Peyer's patch (tissue), 4 donors: Measurements from ENCODE around the gene ZBTB7C.

Source experiments
- POLR2A ChIP-seq, 2 donors: fragments of 450-650 bp; IDR thresholded peaks; one replicate each; pipeline ENCODE4 v1.5.1; 2017; ENCODE audit warnings: antibody characterized with exemption in 2 of 2, mild to moderate bottlenecking in 2 of 2, moderate library complexity in 2 of 2
- TF ChIP-seq, protein P1 (sequence below), 6 experiments: fragments of 450-650 bp in 4 of 6; fragments of 200-600 bp in 2 of 6; sonication (generic) in 1 of 6; IDR thresholded peaks; one replicate each; pipeline ENCODE4 v1.5.1; 2017 to 2019; ENCODE audit warnings: antibody characterized with exemption in 6 of 6, mild to moderate bottlenecking in 3 of 6, moderate library complexity in 1 of 6

DNA sequence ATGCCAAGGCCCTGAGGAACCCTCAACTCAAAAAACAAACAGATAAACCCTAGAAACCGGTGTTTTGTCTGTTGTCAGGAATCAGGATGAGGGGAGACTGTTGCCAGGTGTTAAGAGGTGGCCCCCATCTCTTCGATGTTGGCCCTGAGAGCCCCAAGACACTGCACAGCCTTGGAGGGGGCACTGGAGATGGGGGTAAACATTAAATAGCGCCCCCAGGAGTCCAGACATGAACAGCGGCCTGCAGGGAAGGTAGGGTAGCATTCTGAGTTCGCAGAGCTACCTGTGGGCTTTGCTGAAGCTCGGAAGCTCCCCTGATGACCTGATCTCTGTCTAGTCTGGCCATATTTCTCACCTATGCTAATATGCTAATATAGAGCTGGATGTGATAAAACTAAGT lies 381.1 kb downstream of the ZBTB7C start:
- TF ChIP-seq, protein P1, sequence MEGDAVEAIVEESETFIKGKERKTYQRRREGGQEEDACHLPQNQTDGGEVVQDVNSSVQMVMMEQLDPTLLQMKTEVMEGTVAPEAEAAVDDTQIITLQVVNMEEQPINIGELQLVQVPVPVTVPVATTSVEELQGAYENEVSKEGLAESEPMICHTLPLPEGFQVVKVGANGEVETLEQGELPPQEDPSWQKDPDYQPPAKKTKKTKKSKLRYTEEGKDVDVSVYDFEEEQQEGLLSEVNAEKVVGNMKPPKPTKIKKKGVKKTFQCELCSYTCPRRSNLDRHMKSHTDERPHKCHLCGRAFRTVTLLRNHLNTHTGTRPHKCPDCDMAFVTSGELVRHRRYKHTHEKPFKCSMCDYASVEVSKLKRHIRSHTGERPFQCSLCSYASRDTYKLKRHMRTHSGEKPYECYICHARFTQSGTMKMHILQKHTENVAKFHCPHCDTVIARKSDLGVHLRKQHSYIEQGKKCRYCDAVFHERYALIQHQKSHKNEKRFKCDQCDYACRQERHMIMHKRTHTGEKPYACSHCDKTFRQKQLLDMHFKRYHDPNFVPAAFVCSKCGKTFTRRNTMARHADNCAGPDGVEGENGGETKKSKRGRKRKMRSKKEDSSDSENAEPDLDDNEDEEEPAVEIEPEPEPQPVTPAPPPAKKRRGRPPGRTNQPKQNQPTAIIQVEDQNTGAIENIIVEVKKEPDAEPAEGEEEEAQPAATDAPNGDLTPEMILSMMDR (IDR thresholded peaks at IDR 0.05): no peak
- no peak for TF ChIP-seq POLR2A (IDR thresholded peaks at IDR 0.05)
